ENCODE measurements around the gene YBX3. TPM values are rescaled to one million over a fixed set of nuclear protein-coding genes. Genes with fewer than 3 reads are reported as not detected.
"Not testable (repeated sequence)": the region's sequence is repeated elsewhere in the genome, so short reads cannot be mapped to it uniquely, and the experiment has no call there.

Gene YBX3
- 25.3 and 27.6 TPM in 2 replicates for total RNA-seq (2014; rRNA removed; shearing (Covaris generic))

GRCh38 chr12:10722905-10723746, at the start of gene YBX3:
Gene YBX3 (minus strand): TSS chr12:10723323. CDS start chr12:10723111, 212 bp downstream.
- peak; percentile 67 for DNase-seq (ENCODE audit: low read depth)

DNA sequence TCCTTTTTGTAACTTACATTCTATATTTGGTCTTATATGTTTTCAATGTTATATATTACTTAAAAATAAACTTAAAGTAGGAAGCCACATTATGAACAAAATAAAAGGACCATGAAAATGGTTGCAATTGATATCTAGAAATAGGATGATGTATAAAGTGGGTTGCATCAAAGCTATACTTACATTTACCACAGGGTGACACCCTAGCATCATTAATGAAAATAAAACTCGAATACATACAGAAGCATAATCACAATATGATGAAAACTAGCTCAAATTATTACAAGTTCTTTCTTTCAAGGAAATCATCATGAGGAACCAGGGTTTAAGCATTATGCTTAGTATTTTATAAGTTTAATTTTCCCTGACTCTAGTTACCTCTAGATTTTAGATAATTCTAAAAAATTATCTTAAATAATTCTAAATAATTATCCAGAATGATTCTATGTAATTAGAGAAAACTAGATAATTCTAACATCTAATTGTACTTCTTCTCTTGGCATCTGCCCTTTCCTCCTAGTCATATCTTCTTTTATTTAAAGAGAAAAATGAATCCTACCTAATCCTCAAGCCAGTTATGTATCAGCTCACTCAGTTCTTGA, 48.1 kb upstream of the YBX3 start:
- peak; percentile 1 for DNase-seq (ENCODE audit: low read depth)

- DNase-seq (ENCODE audit: low read depth): no peak
Observed at GRCh38 chr12:10759657-10760056, 36.5 kb upstream of the YBX3 start.

DNA sequence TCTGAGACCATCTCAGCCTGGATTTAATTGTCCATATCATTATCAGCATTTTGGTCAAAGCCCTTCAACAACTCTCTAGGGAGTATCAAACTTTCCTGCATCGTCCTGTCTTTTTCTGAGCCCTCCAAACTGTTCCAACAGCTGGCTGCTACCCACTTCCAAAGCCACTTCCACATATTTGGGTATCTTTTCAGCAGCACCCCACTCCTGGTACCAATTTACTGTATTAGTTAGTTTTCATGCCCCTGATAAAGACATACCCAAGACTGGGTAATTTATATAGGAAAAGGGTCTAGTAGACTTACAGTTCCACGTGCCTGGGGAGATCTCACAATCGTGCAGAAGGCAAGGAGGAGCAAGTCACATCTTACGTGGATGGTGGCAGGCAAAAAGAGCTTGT, 33.1 kb upstream of the YBX3 start:
- DNase-seq (ENCODE audit: low read depth): no peak

GRCh38 chr12:10753059-10753458, 29.9 kb upstream of the YBX3 start:
- DNase-seq (ENCODE audit: low read depth): no peak

DNA sequence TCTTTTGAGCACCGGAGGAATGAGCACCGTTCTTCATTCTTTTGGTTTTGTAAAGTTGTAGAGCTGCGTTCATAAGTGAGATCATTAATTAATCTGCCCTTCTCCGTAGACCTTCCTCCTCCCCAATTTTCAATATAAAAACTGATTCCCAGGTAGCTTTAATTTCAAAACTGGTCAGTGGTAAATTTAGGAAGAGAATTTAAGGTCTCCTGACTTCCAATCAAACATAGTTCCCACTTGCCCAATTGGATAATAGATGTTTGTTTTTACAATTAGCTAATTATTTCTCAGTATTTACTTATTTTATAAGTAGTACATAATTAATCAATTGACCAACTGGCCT, 27.2 kb upstream of the YBX3 start:
- no peak for DNase-seq (ENCODE audit: low read depth)

DNA sequence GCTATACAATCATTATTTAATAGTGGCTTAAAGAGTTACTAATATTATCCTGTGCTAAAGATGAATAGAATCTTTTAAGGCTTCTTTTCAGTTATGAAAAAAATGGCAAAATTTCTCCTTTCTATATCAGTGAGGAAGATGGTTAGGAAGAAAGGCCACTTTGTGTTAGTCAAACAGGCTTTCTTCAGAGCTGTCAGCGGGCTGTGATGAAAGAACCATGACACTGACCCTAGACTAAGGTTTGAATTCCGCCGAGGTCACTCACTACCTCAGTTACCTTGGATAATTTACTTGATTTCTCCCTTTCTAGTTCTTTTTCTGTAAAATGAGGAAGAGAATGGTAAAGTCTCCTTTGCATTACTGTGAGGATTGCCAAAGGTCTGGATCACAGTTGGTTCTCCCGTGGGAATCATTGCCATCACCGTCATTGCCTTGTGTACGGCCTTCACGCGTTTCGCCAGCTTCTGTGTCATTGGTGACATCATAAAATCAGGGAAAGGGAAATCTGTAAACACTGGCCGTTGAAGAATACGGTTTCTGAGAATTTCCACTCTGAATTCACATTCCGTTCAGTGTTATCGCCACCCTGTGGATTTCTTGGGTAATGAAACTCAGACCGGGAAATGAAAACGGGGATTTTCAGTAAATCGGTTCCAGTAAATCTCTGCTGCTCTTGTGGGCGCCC, 26.7 kb upstream of the YBX3 start:
- peak; percentile 60 for DNase-seq (ENCODE audit: low read depth)

- DNase-seq (ENCODE audit: low read depth): no peak
Observed at GRCh38 chr12:10747730-10748129, 24.6 kb upstream of the YBX3 start.

- DNase-seq (ENCODE audit: low read depth): not testable (repeated sequence)
Observed at GRCh38 chr12:10743420-10743819, 20.3 kb upstream of the YBX3 start.

DNA sequence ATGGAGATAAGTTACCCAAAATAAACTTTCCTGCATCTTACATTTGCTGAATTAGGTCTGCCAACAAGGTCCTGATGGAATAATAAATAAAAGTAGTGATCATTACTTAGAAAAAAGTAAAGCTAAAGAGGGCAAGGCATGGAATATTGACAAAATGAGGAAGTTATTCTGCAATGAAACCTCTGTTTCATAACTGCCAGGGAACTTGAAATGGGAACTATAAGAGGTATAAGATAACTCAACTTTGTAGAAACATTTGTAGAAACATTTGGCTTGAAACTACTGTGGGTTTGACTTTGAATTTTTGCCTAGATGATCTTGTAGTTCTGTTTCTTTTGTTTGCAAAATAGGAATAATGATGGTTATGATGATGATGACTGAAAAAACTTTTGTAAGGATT, 18.7 kb upstream of the YBX3 start:
- DNase-seq (ENCODE audit: low read depth): no peak

DNA sequence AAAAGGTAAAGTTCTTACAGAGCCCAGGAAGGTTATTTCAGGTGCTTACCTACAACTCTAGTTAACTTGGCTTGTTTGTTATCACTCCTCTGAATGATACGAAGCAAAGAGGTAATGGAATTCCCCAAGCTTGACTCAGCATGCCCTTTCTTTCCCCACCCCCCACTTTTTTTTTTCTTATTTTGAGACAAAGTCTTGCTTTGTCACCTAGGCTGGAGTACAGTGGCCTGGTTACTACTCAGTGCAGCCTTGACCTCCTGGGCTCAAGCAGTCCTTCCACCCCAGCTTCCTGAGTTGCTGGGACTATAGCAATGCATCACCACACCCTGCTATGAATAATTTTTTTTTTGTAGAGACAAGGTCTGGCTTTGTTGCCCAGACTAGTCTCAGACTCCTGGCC, 17.1 kb upstream of the YBX3 start:
- no peak for DNase-seq (ENCODE audit: low read depth)

- no peak for DNase-seq (ENCODE audit: low read depth)
Observed at GRCh38 chr12:10739157-10740118, 16.3 kb upstream of the YBX3 start.

- DNase-seq (ENCODE audit: low read depth): no peak
Observed at GRCh38 chr12:10737249-10737648, 14.1 kb upstream of the YBX3 start.

GRCh38 chr12:10736463-10736862, 13.3 kb upstream of the YBX3 start:
- DNase-seq (ENCODE audit: low read depth): no peak

DNA sequence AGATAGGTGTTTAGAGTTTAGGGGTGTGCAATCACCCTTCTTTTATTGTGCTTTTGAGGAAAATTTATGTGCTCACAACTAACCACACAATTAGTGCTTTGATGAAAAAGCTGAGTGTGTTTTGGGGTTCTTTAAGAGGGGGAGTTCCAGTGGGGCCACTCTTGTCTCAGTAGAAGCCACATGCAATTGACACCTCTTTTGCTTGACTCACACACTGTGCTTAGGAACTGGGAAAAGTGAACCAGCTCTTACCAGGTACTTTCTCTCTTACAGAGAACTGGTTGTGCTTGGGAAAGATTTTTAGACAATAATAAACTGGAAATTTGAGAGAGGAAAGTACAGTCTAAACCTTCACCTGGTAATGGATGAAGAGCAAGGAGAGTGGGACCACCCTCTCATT, 12.3 kb upstream of the YBX3 start:
- no peak for DNase-seq (ENCODE audit: low read depth)

- no peak for DNase-seq (ENCODE audit: low read depth)
Observed at GRCh38 chr12:10732549-10732948, 9.4 kb upstream of the YBX3 start.

- no peak for DNase-seq (ENCODE audit: low read depth)
Observed at GRCh38 chr12:10732066-10732465, 8.9 kb upstream of the YBX3 start.

- no peak for DNase-seq (ENCODE audit: low read depth)
Observed at GRCh38 chr12:10730559-10730958, 7.4 kb upstream of the YBX3 start.

DNA sequence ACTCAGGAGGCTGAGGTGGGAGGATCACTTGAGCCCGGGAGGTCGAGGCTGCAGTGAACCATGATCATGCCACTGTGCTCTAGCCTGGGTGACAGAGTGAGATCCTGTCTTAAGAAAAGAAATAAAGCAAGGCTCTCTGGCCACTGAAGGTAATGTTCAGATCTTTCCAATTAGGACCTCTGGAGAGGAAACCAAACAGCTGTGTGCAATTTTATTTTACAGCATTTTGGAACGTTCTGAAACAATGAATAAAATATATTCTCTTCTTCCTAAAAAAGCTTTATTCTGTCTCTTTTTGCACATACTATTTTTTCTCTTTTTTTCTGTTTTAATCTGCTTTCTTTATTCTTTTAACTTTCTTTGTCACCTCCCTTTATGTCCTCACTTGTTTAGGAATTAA, 5.0 kb upstream of the YBX3 start:
- no peak for DNase-seq (ENCODE audit: low read depth)

DNA sequence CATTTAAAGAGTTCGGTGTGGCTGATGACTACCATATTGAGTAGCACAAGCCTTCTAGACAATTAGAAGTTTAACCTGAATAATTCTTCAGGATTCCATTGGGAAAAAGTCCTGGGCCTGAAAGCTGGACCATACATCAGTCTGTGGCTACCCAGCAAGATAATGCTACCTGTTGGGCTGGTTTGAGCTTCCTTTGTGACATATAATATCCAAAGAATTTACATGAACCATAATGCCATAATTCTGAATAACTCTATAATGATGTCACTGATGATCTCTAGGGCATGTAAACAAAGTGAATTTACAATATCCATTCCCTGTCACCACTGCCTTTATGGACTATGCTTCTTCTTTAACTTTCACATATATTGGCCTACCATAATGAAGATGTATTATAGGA, 3.8 kb upstream of the YBX3 start:
- no peak for DNase-seq (ENCODE audit: low read depth)

GRCh38 chr12:10725003-10725402, 1.9 kb upstream of the YBX3 start:
- DNase-seq (ENCODE audit: low read depth): no peak

DNA sequence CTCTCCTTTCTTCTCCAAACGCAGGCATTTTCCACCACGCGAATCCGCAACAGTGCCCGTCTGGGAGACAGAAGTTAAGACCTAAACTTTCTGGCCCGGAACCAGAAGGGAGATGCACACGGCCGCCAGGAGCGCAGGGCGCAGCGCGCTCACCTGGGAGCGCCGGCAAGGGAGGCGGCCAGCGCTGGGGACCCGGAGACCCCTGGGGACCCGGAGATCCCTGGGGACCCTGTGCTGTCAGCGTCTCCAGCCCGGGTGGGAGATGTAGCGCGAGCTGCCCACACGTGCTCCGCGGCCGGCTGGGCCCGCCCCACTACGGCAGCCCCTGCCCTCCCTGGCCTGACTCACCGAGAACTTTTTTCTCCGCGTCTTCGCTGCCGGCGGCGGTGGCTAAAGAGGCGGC, 620 bp downstream of the YBX3 start:
- peak; percentile 42 for DNase-seq (ENCODE audit: low read depth)
